Measurements from ENCODE around the gene INSM2. TPM values are rescaled to one million over a fixed set of nuclear protein-coding genes. Genes with fewer than 3 reads are reported as not detected.

The INSM2 gene
- total RNA-seq, 1 donor from 2014 or later, result not detected

DNA sequence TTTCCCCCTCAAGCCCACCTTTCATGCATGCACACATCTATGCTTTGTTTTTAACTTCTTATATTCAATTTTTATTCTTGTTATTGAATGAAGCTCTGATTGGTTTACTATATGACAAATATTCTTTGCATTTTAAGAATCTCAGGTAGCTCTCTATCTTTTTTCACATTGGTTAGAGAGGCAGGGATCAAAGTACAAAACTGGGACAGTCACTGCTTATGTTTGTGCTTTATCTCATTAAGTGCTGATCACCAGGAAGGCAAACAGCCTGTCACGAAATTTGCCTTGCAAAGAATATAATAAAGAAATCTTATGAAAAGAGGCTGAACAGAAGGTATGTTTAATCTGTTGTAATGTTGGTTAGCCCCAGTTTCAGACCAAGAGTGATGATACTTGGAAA is 29.7 kb upstream of the INSM2 start:
- DNase-seq (no peak), ATAC-seq (ENCODE audit: low read depth) (no peak)
- TF ChIP-seq, protein P1, sequence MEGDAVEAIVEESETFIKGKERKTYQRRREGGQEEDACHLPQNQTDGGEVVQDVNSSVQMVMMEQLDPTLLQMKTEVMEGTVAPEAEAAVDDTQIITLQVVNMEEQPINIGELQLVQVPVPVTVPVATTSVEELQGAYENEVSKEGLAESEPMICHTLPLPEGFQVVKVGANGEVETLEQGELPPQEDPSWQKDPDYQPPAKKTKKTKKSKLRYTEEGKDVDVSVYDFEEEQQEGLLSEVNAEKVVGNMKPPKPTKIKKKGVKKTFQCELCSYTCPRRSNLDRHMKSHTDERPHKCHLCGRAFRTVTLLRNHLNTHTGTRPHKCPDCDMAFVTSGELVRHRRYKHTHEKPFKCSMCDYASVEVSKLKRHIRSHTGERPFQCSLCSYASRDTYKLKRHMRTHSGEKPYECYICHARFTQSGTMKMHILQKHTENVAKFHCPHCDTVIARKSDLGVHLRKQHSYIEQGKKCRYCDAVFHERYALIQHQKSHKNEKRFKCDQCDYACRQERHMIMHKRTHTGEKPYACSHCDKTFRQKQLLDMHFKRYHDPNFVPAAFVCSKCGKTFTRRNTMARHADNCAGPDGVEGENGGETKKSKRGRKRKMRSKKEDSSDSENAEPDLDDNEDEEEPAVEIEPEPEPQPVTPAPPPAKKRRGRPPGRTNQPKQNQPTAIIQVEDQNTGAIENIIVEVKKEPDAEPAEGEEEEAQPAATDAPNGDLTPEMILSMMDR (IDR thresholded peaks at IDR 0.05), result no peak
- intact Hi-C loops (cut with micrococcal nuclease), result no loop called here
- H3K36me3 Mint-ChIP-seq (ENCODE audit: low read depth), result no peaks in the 10 kb centered on the region
- ChIA-PET POLR2A (no interaction called here), CTCF (no interaction called here)
- no peak overlapping the region for H3K4me3 Mint-ChIP-seq
- peaks cover 7% of the 10 kb centered on the region for H3K9me3 Mint-ChIP-seq
- peaks cover 16% of the 10 kb centered on the region for H3K27me3 Mint-ChIP-seq
- H3K27ac Mint-ChIP-seq, result no peak overlapping the region
- no peaks in the 10 kb centered on the region for H3K4me1 Mint-ChIP-seq

- ATAC-seq (ENCODE audit: low read depth) (no peak), DNase-seq (no peak)
- no peak overlapping the region for H3K27ac Mint-ChIP-seq
- intact Hi-C loops (cut with micrococcal nuclease), result no loop called here
- no peaks in the 10 kb centered on the region for H3K4me1 Mint-ChIP-seq
- TF ChIP-seq, protein P1 (IDR thresholded peaks at IDR 0.05), result no peak
- no peaks in the 10 kb centered on the region for H3K36me3 Mint-ChIP-seq (ENCODE audit: low read depth)
- no peaks in the 10 kb centered on the region for H3K9me3 Mint-ChIP-seq
- H3K27me3 Mint-ChIP-seq, result peaks cover 4% of the 10 kb centered on the region
- no peak overlapping the region for H3K4me3 Mint-ChIP-seq
- POLR2A ChIA-PET, result no interaction called here
- CTCF ChIA-PET, result no interaction called here
These were observed 27.5 kb upstream of the INSM2 start for GRCh38 chr14:35506461-35506860.

DNA sequence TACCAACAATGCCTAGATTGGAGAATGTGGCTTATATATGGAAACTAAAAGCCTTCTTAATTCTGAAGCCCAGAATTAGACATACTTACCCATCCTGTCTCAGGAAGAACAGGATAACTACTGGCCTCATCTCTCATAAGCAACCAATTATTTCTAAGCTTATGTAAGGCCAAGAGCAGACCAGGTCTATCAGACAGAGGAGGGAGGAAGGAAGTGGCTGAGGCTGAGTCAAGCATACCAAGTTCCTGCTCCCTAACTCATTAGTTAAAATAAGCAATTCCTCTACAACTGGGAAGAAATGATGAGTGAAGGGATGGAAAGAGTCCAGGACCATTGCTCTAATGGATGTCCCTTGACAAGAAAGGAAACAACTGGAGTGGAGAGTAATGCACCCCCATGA is 27.0 kb upstream of the INSM2 start:
- no peaks in the 10 kb centered on the region for H3K9me3 Mint-ChIP-seq
- intact Hi-C loops (cut with micrococcal nuclease), result no loop called here
- ATAC-seq (ENCODE audit: low read depth) (no peak), DNase-seq (no peak)
- no peaks in the 10 kb centered on the region for H3K36me3 Mint-ChIP-seq (ENCODE audit: low read depth)
- peaks cover 4% of the 10 kb centered on the region for H3K27me3 Mint-ChIP-seq
- ChIA-PET CTCF (no interaction called here), POLR2A (no interaction called here)
- H3K27ac Mint-ChIP-seq, result no peak overlapping the region
- no peaks in the 10 kb centered on the region for H3K4me1 Mint-ChIP-seq
- TF ChIP-seq, protein P1 (IDR thresholded peaks at IDR 0.05), result no peak
- no peak overlapping the region for H3K4me3 Mint-ChIP-seq

DNA sequence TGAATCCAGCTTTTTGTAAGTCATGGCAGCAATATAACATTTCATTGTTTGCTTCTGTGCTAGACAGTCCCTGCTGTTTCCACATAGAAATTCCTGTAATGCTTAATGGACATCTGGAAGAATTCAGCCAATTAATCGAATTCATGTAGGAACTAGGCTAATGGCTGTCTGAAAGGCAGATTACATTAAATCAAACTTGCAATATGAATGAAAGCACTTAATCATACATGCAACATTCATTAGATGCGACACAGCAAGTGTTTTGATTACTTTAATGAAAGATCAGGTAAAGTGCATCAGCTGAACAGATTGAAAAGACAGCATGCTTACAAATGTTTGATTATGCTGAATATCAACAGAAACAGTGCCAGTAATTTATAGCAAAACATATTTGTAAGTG is 24.1 kb upstream of the INSM2 start:
- no peaks in the 10 kb centered on the region for H3K36me3 Mint-ChIP-seq (ENCODE audit: low read depth)
- CTCF ChIA-PET, result no interaction called here

DNA sequence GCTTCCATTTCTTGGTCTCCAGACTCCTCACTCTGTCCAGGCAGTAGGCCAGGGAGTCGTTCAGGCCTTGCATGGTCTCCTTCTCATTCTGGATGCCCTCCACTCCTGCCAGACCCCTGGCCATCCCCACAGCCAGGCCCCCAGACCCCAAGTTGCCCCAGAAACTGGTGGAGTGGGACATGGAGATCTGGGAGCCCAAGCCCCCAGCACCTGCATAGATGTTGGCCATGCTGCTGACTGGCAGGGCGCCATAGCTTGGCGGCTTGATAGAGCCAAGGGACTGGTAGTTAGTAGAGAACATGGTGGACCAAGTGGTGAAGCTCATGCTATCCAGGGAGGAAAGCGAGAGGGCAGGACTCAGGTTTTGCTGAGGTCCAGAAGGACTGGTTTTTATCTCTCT is 21.2 kb upstream of the INSM2 start:
- Mint-ChIP-seq H3K4me3 (no peak overlapping the region), H3K9me3 (no peaks in the 10 kb centered on the region), H3K36me3 (ENCODE audit: low read depth) (no peaks in the 10 kb centered on the region), H3K4me1 (no peaks in the 10 kb centered on the region), H3K27me3 (peaks cover 6% of the 10 kb centered on the region), H3K27ac (no peak overlapping the region)
- POLR2A ChIA-PET, result interaction anchor here (0.6 kb wide), 1 partner anchor 757 kb away, joined by 4 read pairs; no protein-coding TSS in a partner anchor
- no peak for ATAC-seq (ENCODE audit: low read depth)
- CTCF ChIA-PET, result no interaction called here
- intact Hi-C loops (cut with micrococcal nuclease), result no loop called here
- DNase-seq, result no peak
- TF ChIP-seq, protein P1 (IDR thresholded peaks at IDR 0.05), result no peak

More for the DNA sequence above, 24.1 kb upstream of the INSM2 start:
- intact Hi-C loops (cut with micrococcal nuclease), result no loop called here
- TF ChIP-seq, protein P1 (IDR thresholded peaks at IDR 0.05), result no peak
- DNase-seq (no peak), ATAC-seq (ENCODE audit: low read depth) (no peak)
- H3K4me3 Mint-ChIP-seq, result no peak overlapping the region
- POLR2A ChIA-PET, result no interaction called here
- no peak overlapping the region for H3K27ac Mint-ChIP-seq
- no peaks in the 10 kb centered on the region for H3K4me1 Mint-ChIP-seq
- H3K27me3 Mint-ChIP-seq, result no peaks in the 10 kb centered on the region
- H3K9me3 Mint-ChIP-seq, result no peaks in the 10 kb centered on the region

Data from activated B cell treated with CpG ODN at 0.5 μM for 24 hours (primary cell).